22Rv1 (cell line): Measurements from ENCODE around the gene TK1.

ENCODE experiments used
- CTCF ChIP-seq: fragments of 450-650 bp; IDR thresholded peaks from 2 replicates; pipeline ENCODE4 v1.5.1; 2017; ENCODE audit warnings: mild to moderate bottlenecking
- ZFX ChIP-seq: fragments of 450-650 bp; IDR thresholded peaks from 2 replicates; pipeline ENCODE4 v1.6.1; 2017; ENCODE audit warnings: antibody characterized with exemption, borderline replicate concordance

DNA sequence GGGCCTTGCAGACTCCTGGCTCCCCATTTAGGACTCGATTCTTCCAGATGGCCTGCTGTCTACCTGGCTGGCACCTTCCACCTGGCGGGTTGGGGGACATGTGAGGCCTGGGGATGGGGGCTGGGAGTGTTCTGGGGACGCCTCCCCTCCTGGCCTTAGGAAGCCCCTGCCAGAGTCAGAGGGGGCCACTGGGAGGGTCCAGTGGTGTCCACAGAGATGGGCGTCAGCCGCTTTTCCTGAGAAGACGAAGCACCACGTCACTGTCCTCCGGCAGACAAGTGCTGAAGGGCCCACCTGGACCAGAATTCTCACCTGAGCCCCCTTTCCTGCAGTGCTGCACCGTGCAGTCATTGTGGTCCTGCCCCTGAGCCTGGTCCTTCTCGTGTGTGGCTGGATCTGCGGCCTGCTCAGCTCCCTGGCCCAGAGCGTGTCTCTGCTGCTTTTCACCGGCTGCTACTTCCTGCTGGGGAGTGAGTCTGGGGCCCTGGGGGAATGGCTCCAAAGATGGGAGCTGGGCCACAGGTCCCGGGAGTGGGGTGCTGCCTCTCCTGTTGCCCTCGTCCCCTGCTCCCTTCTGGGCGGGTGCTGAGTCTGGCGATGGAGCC is 47.5 kb upstream of the TK1 start:
- TF ChIP-seq ZFX (no peak), CTCF (no peak)
